IMR-90 (cell line): ENCODE data around the gene CANT1. TPM values are rescaled to one million over a fixed set of nuclear protein-coding genes. Genes with fewer than 3 reads are reported as not detected.

Experiments used
- ATAC-seq: fragments of 200-7000 bp; cut with Tn5 transposase; 2 replicates; pipeline ENCODE4 v1.9.1; 2020; ENCODE audit warnings: low read depth, mild to moderate bottlenecking, moderate library complexity
- BruUV-seq: library from RNA; stranded (reverse); fragments of 400-500 nt; replicated peaks from 2 replicates; lab custom pipeline; 2021; lab: Mats Ljungman, UMichigan
- CTCF ChIA-PET: fragments of 300-600 bp; formaldehyde crosslinking; extraction: SDS; loops from one replicate; lab custom pipeline; 2021; ENCODE audit warnings: antibody characterized with exemption; lab: Yijun Ruan, JAX
- POLR2A ChIA-PET: fragments of 300-600 bp; sonication (Branson Sonifier 250); formaldehyde crosslinking; loops from one replicate; lab custom pipeline; 2022; ENCODE audit warnings: antibody characterized with exemption; ENCODE audit not compliant: unreplicated experiment; lab: Charles Lee
- DNase-seq: peaks from one replicate; pipeline ENCODE4 v3.0.0; 2013
- H2AFZ ChIP-seq: replicated peaks from 2 replicates; pipeline ENCODE3; 2013; ENCODE audit warnings: low read length, mild to moderate bottlenecking; ENCODE audit not compliant: poor library complexity
- H2AK5ac ChIP-seq: 2 replicates; pipeline ENCODE4 v1.6.1; 2013; ENCODE audit warnings: low read depth, low read length, inconsistent platforms
- H2AK9ac ChIP-seq: replicated peaks from 2 replicates; pipeline ENCODE3; 2013; ENCODE audit warnings: mild to moderate bottlenecking, low read depth, low read length, moderate library complexity; ENCODE audit not compliant: poor library complexity
- H2BK120ac ChIP-seq: 2 replicates; pipeline ENCODE4 v1.6.1; 2013; ENCODE audit warnings: low read depth, low read length, inconsistent platforms
- H2BK15ac ChIP-seq: 3 replicates; pipeline ENCODE4 v1.6.1; 2013; ENCODE audit warnings: low read depth, low read length, inconsistent platforms
- H2BK20ac ChIP-seq: 2 replicates; pipeline ENCODE4 v1.6.1; 2013; ENCODE audit warnings: low read depth, mild to moderate bottlenecking, inconsistent platforms, low read length, moderate library complexity
- H2BK5ac ChIP-seq: 2 replicates; pipeline ENCODE4 v1.6.1; 2013; ENCODE audit warnings: mild to moderate bottlenecking, low read depth, low read length, inconsistent platforms; ENCODE audit not compliant: poor library complexity, severe bottlenecking
- H3K14ac ChIP-seq: replicated peaks from 2 replicates; pipeline ENCODE4 v1.6.1; 2013; ENCODE audit warnings: low read depth, low read length, inconsistent platforms
- H3K18ac ChIP-seq: 2 replicates; pipeline ENCODE4 v1.6.1; 2013; ENCODE audit warnings: low read depth, low read length, control low read depth
- H3K23ac ChIP-seq: 2 replicates; pipeline ENCODE4 v1.6.1; 2013; ENCODE audit warnings: low read depth, low read length, inconsistent platforms
- H3K27ac ChIP-seq: 2 replicates; pipeline ENCODE4 v1.5.1; 2013; ENCODE audit warnings: mild to moderate bottlenecking, control low read depth, low read length; ENCODE audit not compliant: insufficient read depth
- H3K27me3 ChIP-seq: 2 replicates; pipeline ENCODE4 v1.6.1; 2013; ENCODE audit warnings: low read length; ENCODE audit not compliant: control insufficient read depth, insufficient read depth
- H3K36me3 ChIP-seq: 2 replicates; pipeline ENCODE4 v1.6.1; 2013; ENCODE audit warnings: low read length, mixed read lengths; ENCODE audit not compliant: control insufficient read depth, insufficient read depth
- H3K4ac ChIP-seq: 2 replicates; pipeline ENCODE4 v1.6.1; 2013; ENCODE audit warnings: low read depth, low read length, inconsistent platforms
- H3K4me1 ChIP-seq: 2 replicates; pipeline ENCODE4 v1.6.1; 2013; ENCODE audit warnings: low read length, mixed read lengths; ENCODE audit not compliant: control insufficient read depth, insufficient read depth
- H3K4me2 ChIP-seq: 2 replicates; pipeline ENCODE4 v1.6.1; 2013; ENCODE audit warnings: low read depth, mild to moderate bottlenecking, control low read depth, low read length, moderate library complexity
- H3K4me3 ChIP-seq: 2 replicates; pipeline ENCODE4 v1.5.1; 2013; ENCODE audit warnings: low read depth, mild to moderate bottlenecking, control low read depth, low read length, moderate library complexity; ENCODE audit not compliant: insufficient read depth
- H3K56ac ChIP-seq: 2 replicates; pipeline ENCODE4 v1.6.1; 2013; ENCODE audit warnings: low read length, inconsistent platforms; ENCODE audit not compliant: insufficient read depth; ENCODE audit errors: extremely low read depth
- H3K79me1 ChIP-seq, 2 experiments: 2 replicates each; pipeline ENCODE4 v1.6.1; 2013; ENCODE audit warnings: low read length in 2 of 2, inconsistent platforms in 1 of 2, low read depth in 1 of 2
- H3K9ac ChIP-seq: 2 replicates; pipeline ENCODE4 v1.6.1; 2013; ENCODE audit warnings: low read depth, low read length, control low read depth
- H3K9me1 ChIP-seq: 2 replicates; pipeline ENCODE4 v1.6.1; 2013; ENCODE audit warnings: low read length, inconsistent platforms; ENCODE audit not compliant: insufficient read depth
- H3K9me3 ChIP-seq: 2 replicates; pipeline ENCODE4 v1.6.1; 2013; ENCODE audit warnings: low read length; ENCODE audit not compliant: control insufficient read depth, insufficient read depth
- H4K20me1 ChIP-seq: 2 replicates; pipeline ENCODE4 v1.6.1; 2013; ENCODE audit warnings: low read length, inconsistent platforms; ENCODE audit not compliant: insufficient read depth
- H4K5ac ChIP-seq: 2 replicates; pipeline ENCODE4 v1.6.1; 2013; ENCODE audit warnings: mild to moderate bottlenecking, low read depth, low read length, control low read depth
- H4K8ac ChIP-seq, 2 experiments: 2 replicates each; pipeline ENCODE4 v1.6.1; 2013; ENCODE audit warnings: low read depth in 2 of 2, low read length in 2 of 2, control low read depth in 1 of 2, inconsistent platforms in 1 of 2
- H4K91ac ChIP-seq: 2 replicates; pipeline ENCODE4 v1.6.1; 2013; ENCODE audit warnings: low read depth, low read length, inconsistent platforms; ENCODE audit not compliant: insufficient read depth
- BHLHE40 ChIP-seq: fragments of 150-350 bp; IDR thresholded peaks from 2 replicates; pipeline ENCODE4 v1.6.1; 2016; ENCODE audit warnings: mild to moderate bottlenecking, low read depth, low read length
- CTCF ChIP-seq: conservative IDR thresholded peaks from 2 replicates; pipeline ENCODE4 v1.5.1; 2012; ENCODE audit warnings: mild to moderate bottlenecking, low read depth, low read length, improper control_type of control experiment
- FOS ChIP-seq: fragments of 150-350 bp; IDR thresholded peaks from 2 replicates; pipeline ENCODE4 v1.6.1; 2016; ENCODE audit warnings: low read depth, low read length
- MAFK ChIP-seq: IDR thresholded peaks from 2 replicates; pipeline ENCODE4 v1.6.1; 2012; ENCODE audit warnings: low read depth, low read length, improper control_type of control experiment
- MAZ ChIP-seq: IDR thresholded peaks from 2 replicates; pipeline ENCODE4 v1.6.1; 2012; ENCODE audit warnings: low read depth, mild to moderate bottlenecking, low read length, improper control_type of control experiment, moderate library complexity, borderline replicate concordance
- RCOR1 ChIP-seq: IDR thresholded peaks from 2 replicates; pipeline ENCODE4 v1.6.1; 2012; ENCODE audit warnings: mild to moderate bottlenecking, low read length, improper control_type of control experiment; ENCODE audit not compliant: insufficient replicate concordance
- WGBS, 2 experiments: methylation state at CpG; one replicate each; pipeline versions ENCODE4 v1.1.5 to v1.1.7; 2013; ENCODE audit warnings: missing lambda C conversion rate in 2 of 2; ENCODE audit not compliant: insufficient read length in 1 of 2; ENCODE audit errors: extremely low coverage in 2 of 2; 5-methylcytosine and 5-hydroxymethylcytosine counted together
- dilution Hi-C: fragments of 300-500 bp; cut with HindIII; formaldehyde crosslinking; loops from one replicate; pipeline ENCODE4 v1.14.3; 2018; ENCODE audit warnings: low sequenced_read_pairs; ENCODE audit not compliant: unreplicated experiment
- in situ Hi-C: fragments of 300-500 bp; cut with MboI; formaldehyde crosslinking; loops from 3 replicates; pipeline ENCODE4 v1.14.3; 2019; ENCODE audit warnings: low sequenced_read_pairs, inconsistent platforms, mixed read lengths
- intact Hi-C: fragments of 100-400 bp; cut with micrococcal nuclease; formaldehyde crosslinking; loops from 2 replicates; pipeline ENCODE4 v1.10.0; 2022
- polyA plus RNA-seq, 3 experiments: library from polyadenylated mRNA; depleted of rRNA; stranded (reverse); fragments of >200 nt; gene quantifications; 2 replicates each; pipeline ENCODE4 v1.2.3, GENCODE V29; 2012; ENCODE audit warnings: low replicate concordance in 1 of 3
- total RNA-seq: library from RNA; depleted of rRNA; stranded (reverse); fragments of >200 nt; gene quantifications from 2 replicates; pipeline ENCODE4 v1.2.3, GENCODE V29; 2012

Gene CANT1
- total and polyA plus RNA-seq, 2 of the 4 experiments (the other 2 are of a cell fraction) = 51.8 to 73.4 TPM

GRCh38 chr17:78944956-78945355 lies 64.6 kb downstream of the CANT1 start:
- 69% methylated on average over 7 of the region's 10 CpGs; no CpG with 5 or more reads in 1 of the 2 experiments for WGBS, 2 experiments
- TF ChIP-seq CTCF (no peak), BHLHE40 (no peak), FOS (no peak), RCOR1 (no peak), MAZ (no peak), MAFK (no peak)
- Histone ChIP-seq H2AFZ (no peak overlapping the region), H3K27ac (no peak overlapping the region), H2AK5ac (no peak overlapping the region), H3K27me3 (no peaks in the 10 kb centered on the region; the same call in 1 of the 2 replicates), H3K14ac (no peak overlapping the region), H3K4me3 (no peak overlapping the region), H2AK9ac (no peak overlapping the region), H3K4ac (no peak overlapping the region), H4K91ac (no peak overlapping the region), H3K79me1 (no peaks in the 10 kb centered on the region), H3K4me1 (peaks cover 3% of the 10 kb centered on the region; the same call in 1 of the 2 replicates), H2BK20ac (no peak overlapping the region), H3K9me3 (peaks cover 2% of the 10 kb centered on the region; the same call in 1 of the 2 replicates), H3K36me3 (no peaks in the 10 kb centered on the region), H4K20me1 (no peaks in the 10 kb centered on the region), H3K4me2 (no peak overlapping the region), H2BK120ac (no peak overlapping the region), H4K5ac (no peak overlapping the region), H3K56ac (no peak overlapping the region), H2BK15ac (no peak overlapping the region), H3K18ac (no peak overlapping the region), H3K23ac (no peak overlapping the region), H4K8ac (no peak overlapping the region), H2BK5ac (no peak overlapping the region), H3K9me1 (peaks cover 3% of the 10 kb centered on the region; the same call in 1 of the 2 replicates), H3K9ac (no peak overlapping the region)
- CTCF ChIA-PET = no interaction called here
- dilution Hi-C loops = no loop called here
- no TSS peak for BruUV-seq
- POLR2A ChIA-PET = no interaction called here
- in situ Hi-C loops = no loop called here
- no peak for DNase-seq
- intact Hi-C loops = no loop called here
- ATAC-seq = no peak
